ENCODE data around the gene SLITRK5.

Gene SLITRK5

GRCh38 chr13:87712012-87712411 is 40.8 kb downstream of the SLITRK5 start:
- DNase-seq: no peak
